KBM-7 (cell line): Measurements from ENCODE around the gene RNF17.
"Not testable (repeated sequence)": the region's sequence is repeated elsewhere in the genome, so short reads cannot be mapped to it uniquely, and the experiment has no call there.

Experiments used
- DNase-seq: peaks from one replicate; pipeline ENCODE4 v3.0.0-alpha.2; 2015
- in situ Hi-C: fragments of 300-500 bp; cut with MboI; formaldehyde crosslinking; loops from 2 replicates; pipeline ENCODE4 v1.14.3; 2020; ENCODE audit warnings: low sequenced_read_pairs, low pct_unique_long_range_greater_than_20kb, mixed read lengths

Gene RNF17

GRCh38 chr13:24742294-24742693 lies 21.7 kb upstream of the RNF17 start:
- in situ Hi-C loops, result loop anchor here (25.0 kb wide), 1 partner anchor 245 kb away; no protein-coding TSS in a partner anchor
- no peak for DNase-seq

- DNase-seq, result no peak
- in situ Hi-C loops, result loop anchor here (25.0 kb wide), 1 partner anchor 244 kb away; no protein-coding TSS in a partner anchor
These were observed 21.0 kb upstream of the RNF17 start for GRCh38 chr13:24742977-24743376.

- no peak for DNase-seq
- in situ Hi-C loops, result loop anchor here (25.0 kb wide), 1 partner anchor 243 kb away; no protein-coding TSS in a partner anchor
These were observed 19.7 kb upstream of the RNF17 start for GRCh38 chr13:24744247-24744646.

GRCh38 chr13:24745516-24745860 lies 18.5 kb upstream of the RNF17 start:
- in situ Hi-C loops, result loop anchor here (25.0 kb wide), 1 partner anchor 242 kb away; no protein-coding TSS in a partner anchor
- DNase-seq, result no peak

- in situ Hi-C loops, result loop anchor here (25.0 kb wide), 1 partner anchor 241 kb away; no protein-coding TSS in a partner anchor
- no peak for DNase-seq
These were observed 17.9 kb upstream of the RNF17 start for GRCh38 chr13:24745861-24746617.

GRCh38 chr13:24746618-24747247 lies 17.2 kb upstream of the RNF17 start:
- DNase-seq, result no peak
- in situ Hi-C loops, result loop anchor here (25.0 kb wide), 1 partner anchor 241 kb away; no protein-coding TSS in a partner anchor

DNA sequence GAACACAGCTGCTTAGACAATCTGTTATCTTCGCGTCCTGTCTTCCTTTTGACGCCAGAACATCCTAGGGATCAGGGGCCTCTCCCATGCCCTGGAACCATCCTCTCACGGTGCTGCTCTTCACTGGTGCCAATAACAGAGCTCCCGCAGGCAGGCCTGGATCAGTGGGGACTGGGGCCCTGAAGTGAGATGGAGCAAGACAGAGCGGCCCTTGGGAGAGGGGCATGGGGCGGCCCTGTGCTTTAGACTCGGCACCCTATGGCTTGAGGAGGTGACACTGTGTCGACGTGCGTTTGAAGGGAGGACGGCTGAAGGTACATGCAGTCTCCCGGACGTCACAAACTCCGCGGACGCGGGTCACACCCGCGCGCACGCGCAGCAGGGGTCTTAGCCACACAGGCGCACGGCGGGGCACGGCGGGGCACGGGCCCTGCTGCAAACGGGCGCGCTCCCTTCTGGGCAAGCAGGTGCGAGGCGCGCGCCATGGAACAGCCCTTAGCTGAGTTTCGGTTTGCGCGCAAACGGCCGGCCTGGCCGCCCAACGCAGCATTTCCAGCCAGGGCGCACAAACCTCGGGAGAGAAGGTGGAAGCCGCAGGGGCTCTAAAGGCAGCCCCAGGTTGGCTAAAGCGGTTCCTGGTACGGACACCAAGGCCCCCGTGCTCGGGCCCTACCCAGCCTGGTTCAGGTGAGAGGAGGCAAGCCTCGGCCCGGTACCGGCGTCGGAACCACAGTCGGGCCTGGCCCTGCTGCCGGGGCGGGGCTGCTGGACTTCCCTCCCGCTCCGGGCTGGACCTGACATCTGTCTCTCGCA lies 16.5 kb upstream of the RNF17 start:
- in situ Hi-C loops, result loop anchor here (25.0 kb wide), 1 partner anchor 240 kb away; no protein-coding TSS in a partner anchor
- no peak for DNase-seq

DNA sequence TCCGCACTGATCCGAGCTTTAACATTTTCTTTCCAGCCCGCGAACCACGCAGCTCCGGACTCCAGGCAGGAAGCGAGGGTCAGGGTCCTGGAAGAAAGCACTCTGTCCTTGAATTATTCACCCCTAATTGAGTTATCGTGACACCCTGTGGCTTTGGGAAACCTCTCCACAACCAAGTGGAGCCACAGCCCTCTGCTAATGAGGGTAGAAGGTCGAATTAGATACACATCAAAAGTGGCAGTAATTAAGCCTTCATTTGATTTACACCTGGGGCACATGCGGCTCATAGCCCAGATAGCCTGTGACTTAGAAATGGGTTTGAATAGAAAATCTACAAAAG lies 15.9 kb upstream of the RNF17 start:
- DNase-seq, result no peak
- in situ Hi-C loops, result loop anchor here (25.0 kb wide), 1 partner anchor 239 kb away; no protein-coding TSS in a partner anchor

- DNase-seq, result no peak
- in situ Hi-C loops, result no loop called here
These were observed 4.8 kb upstream of the RNF17 start for GRCh38 chr13:24759197-24759596.

DNA sequence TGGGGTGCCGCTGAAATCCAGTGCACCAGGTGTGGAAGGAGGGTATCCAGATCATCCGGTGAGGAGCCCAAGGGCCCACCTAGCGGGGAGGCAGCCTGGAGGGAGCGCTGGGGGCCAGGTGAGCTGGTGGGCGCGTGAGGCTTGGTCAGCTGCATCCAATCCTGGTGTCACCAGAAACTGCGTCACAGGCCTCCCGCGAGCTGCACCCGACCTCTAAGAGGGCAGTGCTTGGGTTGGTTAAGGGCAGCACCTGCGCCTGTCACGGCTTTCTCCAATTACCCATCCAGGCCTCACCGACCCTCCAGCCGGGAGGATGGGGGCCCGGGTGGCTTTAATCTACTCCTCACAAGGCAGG lies 284 bp downstream of the RNF17 start:
- no peak for DNase-seq
- in situ Hi-C loops, result no loop called here

DNA sequence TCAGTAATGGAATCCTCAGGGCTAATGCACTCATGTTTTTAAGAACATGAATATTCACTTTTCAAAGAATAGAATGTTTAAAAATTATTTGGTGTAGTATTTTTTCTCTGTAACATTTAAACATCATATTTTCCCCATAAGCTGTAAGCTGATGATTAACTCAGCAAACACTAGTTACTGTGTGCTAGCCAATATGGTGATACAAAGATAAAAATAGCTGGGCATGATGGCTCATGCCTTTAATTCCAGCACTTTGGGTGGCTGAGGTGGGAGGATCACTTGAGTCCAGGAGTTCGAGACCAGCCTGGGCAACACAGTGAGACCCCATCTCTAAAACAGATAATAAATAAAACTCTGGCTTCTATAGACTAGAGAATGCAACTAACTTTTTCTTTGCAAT lies 13.2 kb downstream of the RNF17 start:
- DNase-seq, result no peak
- in situ Hi-C loops, result no loop called here

DNA sequence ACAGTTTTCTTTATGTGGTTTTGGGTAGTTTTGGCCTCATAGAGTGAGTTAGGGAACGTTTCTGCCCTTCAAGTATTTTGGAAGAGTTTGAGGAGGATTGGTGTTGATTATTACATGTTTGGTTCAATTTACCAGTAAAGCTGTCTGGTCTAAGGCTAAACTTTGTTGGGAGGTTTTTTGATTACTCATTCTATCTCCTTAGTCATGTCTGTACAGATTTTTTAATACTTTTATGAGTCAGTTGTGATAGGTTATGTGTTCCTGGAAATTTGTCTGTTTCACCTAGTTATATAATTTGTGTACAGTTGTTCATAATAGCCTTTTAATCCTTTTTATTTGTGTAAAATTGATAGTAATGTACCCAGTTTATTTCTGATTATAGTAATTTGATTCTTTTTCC lies 20.4 kb downstream of the RNF17 start:
- no peak for DNase-seq
- in situ Hi-C loops, result no loop called here

- in situ Hi-C loops, result no loop called here
- DNase-seq, result no peak
These were observed 24.6 kb downstream of the RNF17 start for GRCh38 chr13:24788538-24788937.

GRCh38 chr13:24802074-24802473 lies 38.1 kb downstream of the RNF17 start:
- in situ Hi-C loops, result no loop called here
- no peak for DNase-seq

- DNase-seq, result no peak
- in situ Hi-C loops, result no loop called here
These were observed 57.2 kb downstream of the RNF17 start for GRCh38 chr13:24821207-24821606.

DNA sequence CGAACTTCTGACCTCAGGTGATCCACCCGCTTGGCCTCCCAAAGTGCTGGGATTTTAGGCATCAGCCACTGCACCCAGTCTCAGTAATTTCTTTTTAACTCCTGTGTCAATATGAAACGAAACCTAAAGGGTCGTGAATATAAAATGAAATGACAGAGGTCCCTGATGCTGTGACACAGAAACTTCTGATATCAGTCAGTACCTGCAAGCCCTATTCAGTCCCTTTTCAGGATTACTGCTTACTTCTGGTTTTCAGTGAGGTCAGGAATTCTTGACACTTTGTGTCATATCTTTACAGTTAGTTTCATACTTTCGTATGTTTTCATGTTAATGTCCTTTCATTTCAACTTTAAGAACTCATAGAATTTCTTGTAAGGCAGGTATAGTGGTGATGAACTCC lies 58.7 kb downstream of the RNF17 start:
- DNase-seq, result no peak
- in situ Hi-C loops, result no loop called here

- in situ Hi-C loops, DNase-seq: not testable (repeated sequence)
These were observed 59.2 kb downstream of the RNF17 start for GRCh38 chr13:24823122-24823710.

- in situ Hi-C loops, result no loop called here
- DNase-seq, result no peak
These were observed 63.8 kb downstream of the RNF17 start for GRCh38 chr13:24827799-24828198.

- in situ Hi-C loops, result no loop called here
These were observed 71.0 kb downstream of the RNF17 start for GRCh38 chr13:24834902-24835510.

More at GRCh38 chr13:24834902-24835510, 71.0 kb downstream of the RNF17 start:
- no peak for DNase-seq
